OCI-LY3 (cell line): ENCODE results near the gene ACTRT2.

Experiments used
- H2AFZ ChIP-seq: fragments of 200-600, 300-600 bp; shearing (Covaris generic); 2 replicates; pipeline ENCODE4 v1.6.0; 2014; ENCODE audit warnings: antibody characterized with exemption, low read depth, low read length
- H3K27ac ChIP-seq: fragments of 200-600, 300-600 bp; sonication (generic); 2 replicates; pipeline ENCODE4 v1.5.1; 2014; ENCODE audit warnings: mild to moderate bottlenecking, low read length, moderate library complexity, mixed read lengths
- H3K27me3 ChIP-seq: fragments of 200-600, 300-600 bp; sonication (generic); 2 replicates; pipeline ENCODE4 v1.6.1; 2014; ENCODE audit warnings: low read depth, low read length, mixed read lengths
- H3K36me3 ChIP-seq: fragments of 200-600, 300-600 bp; sonication (generic); replicated peaks from 2 replicates; pipeline ENCODE3; 2014; ENCODE audit warnings: low read depth, low read length, mixed read lengths
- H3K4me1 ChIP-seq: fragments of 300-600, 200-600 bp; sonication (generic); 2 replicates; pipeline ENCODE4 v1.6.1; 2014; ENCODE audit warnings: low read length, mixed read lengths
- H3K4me2 ChIP-seq: fragments of 200-600, 300-600 bp; sonication (generic); 2 replicates; pipeline ENCODE4 v1.6.1; 2014; ENCODE audit warnings: low read length, mixed read lengths
- H3K4me3 ChIP-seq: fragments of 300-600, 200-600 bp; sonication (generic); 2 replicates; pipeline ENCODE4 v1.5.1; 2014; ENCODE audit warnings: antibody characterized with exemption, mild to moderate bottlenecking, low read length, moderate library complexity
- H3K79me2 ChIP-seq: fragments of 300-600, 200-600 bp; shearing (Covaris generic); 2 replicates; pipeline ENCODE4 v1.6.1; 2014; ENCODE audit warnings: mild to moderate bottlenecking, low read length, mixed read lengths
- H3K9ac ChIP-seq: fragments of 300-600, 200-600 bp; shearing (Covaris generic); 2 replicates; pipeline ENCODE4 v1.6.0; 2014; ENCODE audit warnings: mild to moderate bottlenecking, low read length, moderate library complexity
- H3K9me3 ChIP-seq: fragments of 200-600, 300-600 bp; shearing (Covaris generic); 2 replicates; pipeline ENCODE4 v1.6.1; 2014; ENCODE audit warnings: low read length, mixed read lengths; ENCODE audit not compliant: insufficient read depth
- H4K20me1 ChIP-seq: fragments of 200-600, 300-600 bp; sonication (generic); 2 replicates; pipeline ENCODE4 v1.6.1; 2016; ENCODE audit warnings: low read length, mixed read lengths; ENCODE audit not compliant: insufficient read depth
- EZH2phosphoT487 ChIP-seq: fragments of 200-600 bp; shearing (Covaris generic); IDR thresholded peaks from 2 replicates; pipeline ENCODE4 v1.6.1; 2018; ENCODE audit warnings: antibody characterized with exemption, mixed run types, low read depth
- TF ChIP-seq, protein P1 (sequence below): fragments of 200-600, 300-600 bp; sonication (generic); IDR thresholded peaks from 2 replicates; pipeline ENCODE4 v1.5.1; 2014; ENCODE audit warnings: antibody characterized with exemption, low read length, low read depth

ACTRT2 gene

DNA sequence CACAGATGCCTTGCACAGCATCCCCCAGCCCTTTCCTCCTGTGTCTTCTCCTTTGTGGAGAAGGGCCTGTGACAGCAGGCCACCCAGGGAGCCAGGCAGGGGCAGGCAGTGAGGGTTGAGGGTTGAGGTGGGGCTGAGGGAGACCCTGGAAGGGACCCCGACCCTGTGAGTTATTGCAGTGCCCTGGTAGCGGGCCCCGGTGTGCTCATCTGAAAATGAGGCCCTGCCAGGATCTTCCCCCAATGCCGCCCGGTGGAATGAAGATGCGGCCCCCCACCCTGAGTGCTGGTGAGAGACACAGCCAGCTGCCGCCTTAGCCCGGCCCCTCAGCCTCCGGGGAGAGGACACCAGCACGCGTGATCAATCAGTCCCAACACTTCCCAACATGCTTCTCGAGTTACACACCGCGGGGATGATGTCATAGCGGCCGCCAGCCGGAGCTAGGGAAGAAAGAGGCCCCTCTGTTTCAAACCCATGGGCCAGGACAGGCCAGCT, 36.2 kb upstream of the ACTRT2 start:
- Histone ChIP-seq H3K4me3 (no peak overlapping the region), H3K79me2 (no peaks in the 10 kb centered on the region), H3K9me3 (no peaks in the 10 kb centered on the region), H3K9ac (no peak overlapping the region), H4K20me1 (no peaks in the 10 kb centered on the region), H3K4me2 (no peak overlapping the region), H3K36me3 (no peaks in the 10 kb centered on the region), H3K27me3 (no peaks in the 10 kb centered on the region), H3K27ac (no peak overlapping the region), H2AFZ (no peak overlapping the region), H3K4me1 (no peaks in the 10 kb centered on the region)
- TF ChIP-seq, protein P1, sequence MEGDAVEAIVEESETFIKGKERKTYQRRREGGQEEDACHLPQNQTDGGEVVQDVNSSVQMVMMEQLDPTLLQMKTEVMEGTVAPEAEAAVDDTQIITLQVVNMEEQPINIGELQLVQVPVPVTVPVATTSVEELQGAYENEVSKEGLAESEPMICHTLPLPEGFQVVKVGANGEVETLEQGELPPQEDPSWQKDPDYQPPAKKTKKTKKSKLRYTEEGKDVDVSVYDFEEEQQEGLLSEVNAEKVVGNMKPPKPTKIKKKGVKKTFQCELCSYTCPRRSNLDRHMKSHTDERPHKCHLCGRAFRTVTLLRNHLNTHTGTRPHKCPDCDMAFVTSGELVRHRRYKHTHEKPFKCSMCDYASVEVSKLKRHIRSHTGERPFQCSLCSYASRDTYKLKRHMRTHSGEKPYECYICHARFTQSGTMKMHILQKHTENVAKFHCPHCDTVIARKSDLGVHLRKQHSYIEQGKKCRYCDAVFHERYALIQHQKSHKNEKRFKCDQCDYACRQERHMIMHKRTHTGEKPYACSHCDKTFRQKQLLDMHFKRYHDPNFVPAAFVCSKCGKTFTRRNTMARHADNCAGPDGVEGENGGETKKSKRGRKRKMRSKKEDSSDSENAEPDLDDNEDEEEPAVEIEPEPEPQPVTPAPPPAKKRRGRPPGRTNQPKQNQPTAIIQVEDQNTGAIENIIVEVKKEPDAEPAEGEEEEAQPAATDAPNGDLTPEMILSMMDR = no peak
- no peak for TF ChIP-seq EZH2phosphoT487

DNA sequence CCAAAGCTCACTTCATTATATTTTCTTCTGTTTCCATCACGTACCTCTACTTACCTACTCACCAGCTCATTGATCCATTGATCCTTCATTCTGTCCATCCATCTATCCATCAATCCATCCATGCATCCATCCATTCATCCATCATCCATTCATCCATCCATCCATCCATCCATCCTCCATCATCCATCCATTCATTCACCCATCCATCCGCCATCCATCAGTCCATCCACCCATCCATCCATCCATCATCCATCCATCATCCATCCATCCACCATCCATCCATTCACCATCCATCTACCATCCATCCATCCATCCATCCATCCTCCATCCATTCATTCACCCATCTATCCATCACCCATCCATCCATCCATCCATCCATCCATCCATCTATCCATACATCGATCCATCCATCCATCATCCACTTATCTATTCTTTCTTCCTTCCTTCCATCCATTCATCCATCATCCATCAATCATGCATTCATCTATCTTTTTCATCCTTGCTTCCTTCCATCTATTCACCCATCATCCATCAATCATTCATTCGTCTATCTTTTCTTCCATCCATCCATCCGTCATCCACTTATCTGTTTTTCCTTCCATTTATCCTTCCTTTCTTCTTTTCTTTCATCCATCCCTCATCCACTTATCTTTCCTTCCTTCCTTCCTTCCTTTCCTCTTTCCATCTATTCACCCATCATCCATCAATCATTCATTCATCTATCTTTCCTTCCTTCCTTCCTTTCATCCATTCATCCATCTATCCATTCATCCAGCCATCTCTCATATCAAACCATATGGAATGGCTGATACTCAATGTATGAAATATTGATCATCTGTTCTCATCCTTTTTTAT, 35.3 kb upstream of the ACTRT2 start:
- H4K20me1 ChIP-seq = no peaks in the 10 kb centered on the region
- no peak overlapping the region for H3K9ac ChIP-seq
- no peak overlapping the region for H2AFZ ChIP-seq
- no peak overlapping the region for H3K27ac ChIP-seq
- no peaks in the 10 kb centered on the region for H3K9me3 ChIP-seq
- TF ChIP-seq, protein P1 = no peak
- TF ChIP-seq EZH2phosphoT487 = no peak
- no peaks in the 10 kb centered on the region for H3K4me1 ChIP-seq
- H3K36me3 ChIP-seq = no peaks in the 10 kb centered on the region
- no peak overlapping the region for H3K4me3 ChIP-seq
- no peaks in the 10 kb centered on the region for H3K79me2 ChIP-seq
- H3K4me2 ChIP-seq = no peak overlapping the region
- no peaks in the 10 kb centered on the region for H3K27me3 ChIP-seq

DNA sequence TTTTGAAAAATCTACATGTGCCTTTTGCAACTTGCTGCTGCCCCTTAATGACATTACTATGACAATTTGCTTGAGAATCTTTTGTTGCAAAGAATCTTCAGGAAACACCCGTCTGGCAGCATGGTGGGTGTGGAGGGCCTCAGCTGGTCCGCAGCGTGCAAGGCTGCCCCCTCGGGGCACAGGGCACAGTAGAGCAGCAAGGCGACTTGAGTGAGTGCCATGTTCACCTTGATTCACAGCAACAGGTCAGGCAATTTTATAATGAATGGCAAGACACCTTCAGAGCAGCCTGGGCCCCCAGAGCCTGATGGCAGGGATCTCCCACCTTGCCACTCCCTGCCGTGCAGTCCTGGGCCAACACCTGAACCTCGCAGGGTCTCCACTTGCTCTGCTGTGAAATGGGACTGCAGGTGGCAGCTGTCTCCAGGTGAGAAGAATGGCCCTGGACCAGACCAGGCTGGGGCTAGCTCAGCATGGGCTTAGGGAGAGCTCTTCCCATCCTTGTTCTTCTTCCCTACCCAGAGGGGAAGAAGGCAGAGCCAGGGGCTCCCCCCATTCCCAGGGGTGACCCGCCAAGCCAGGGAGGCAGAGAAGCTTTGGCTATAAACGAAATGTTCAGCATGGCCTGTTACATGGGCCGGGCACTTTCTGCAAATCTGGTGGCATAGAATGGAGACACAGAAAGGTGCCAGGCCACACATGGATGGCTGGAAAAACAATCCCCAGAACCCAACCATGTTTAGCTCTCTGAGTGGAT, 34.5 kb upstream of the ACTRT2 start:
- Histone ChIP-seq H3K27ac (no peak overlapping the region), H3K27me3 (no peaks in the 10 kb centered on the region), H3K9ac (no peak overlapping the region), H4K20me1 (no peaks in the 10 kb centered on the region), H3K4me3 (no peak overlapping the region), H3K79me2 (no peaks in the 10 kb centered on the region), H2AFZ (no peak overlapping the region), H3K36me3 (no peaks in the 10 kb centered on the region), H3K4me2 (no peak overlapping the region), H3K4me1 (no peaks in the 10 kb centered on the region), H3K9me3 (no peaks in the 10 kb centered on the region)
- TF ChIP-seq EZH2phosphoT487 = no peak
- TF ChIP-seq, protein P1 = no peak

DNA sequence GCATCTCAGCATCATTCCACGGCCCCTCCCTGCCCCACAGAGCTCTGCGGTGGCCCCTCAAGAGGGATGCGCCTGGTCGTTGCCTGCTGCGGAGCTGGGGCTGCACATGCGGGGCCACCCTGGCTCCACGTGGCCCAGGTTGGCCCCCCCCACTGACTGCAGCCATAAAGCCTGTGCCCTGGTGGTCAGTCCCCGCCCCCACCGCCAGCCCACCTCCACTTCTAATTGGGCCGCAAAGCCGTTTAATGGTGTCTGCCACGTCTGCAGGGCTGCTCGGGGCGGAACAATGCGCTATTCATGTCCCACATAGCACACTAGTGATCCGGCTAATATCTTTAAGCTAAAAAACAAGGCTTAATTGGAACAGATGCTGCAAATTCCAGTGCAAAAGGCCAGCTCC, 33.5 kb upstream of the ACTRT2 start:
- TF ChIP-seq EZH2phosphoT487 = no peak
- TF ChIP-seq, protein P1 = no peak

More for the DNA sequence above, 33.5 kb upstream of the ACTRT2 start:
- Histone ChIP-seq H3K36me3 (no peaks in the 10 kb centered on the region), H3K9me3 (no peaks in the 10 kb centered on the region), H3K27me3 (no peaks in the 10 kb centered on the region), H3K9ac (no peak overlapping the region), H3K4me3 (no peak overlapping the region), H3K79me2 (no peaks in the 10 kb centered on the region), H3K4me1 (no peaks in the 10 kb centered on the region), H4K20me1 (no peaks in the 10 kb centered on the region), H3K27ac (no peak overlapping the region), H2AFZ (no peak overlapping the region), H3K4me2 (no peak overlapping the region)
